RWPE2 (cell line): Measurements from ENCODE around the gene APBA1.

Experiments
- ATAC-seq: fragments of 200-7000 bp; cut with Tn5 transposase; 3 replicates; pipeline ENCODE4 v1.9.1; 2021; ENCODE audit warnings: low read depth
- DNase-seq: peaks from one replicate; pipeline ENCODE4 v3.0.0-alpha.2; 2020; ENCODE audit warnings: low spot score
- H3K27ac ChIP-seq: fragments of 450-650 bp; 2 replicates; pipeline ENCODE4 v1.5.1; 2017; ENCODE audit warnings: mild to moderate bottlenecking; ENCODE audit not compliant: poor library complexity, severe bottlenecking
- H3K27me3 ChIP-seq: fragments of 250-450 bp; sonication (Bioruptor Pico); 2 replicates; pipeline ENCODE4 v1.5.1; 2021; ENCODE audit warnings: mild to moderate bottlenecking, moderate library complexity; ENCODE audit not compliant: insufficient read depth, poor library complexity, severe bottlenecking
- H3K36me3 ChIP-seq: fragments of 250-450 bp; sonication (Bioruptor Pico); 2 replicates; pipeline ENCODE4 v1.5.1; 2020; ENCODE audit warnings: low read depth, mild to moderate bottlenecking, moderate library complexity
- H3K4me1 ChIP-seq: fragments of 250-450 bp; sonication (Bioruptor Pico); 2 replicates; pipeline ENCODE4 v1.5.1; 2021; ENCODE audit warnings: mild to moderate bottlenecking, moderate library complexity; ENCODE audit not compliant: insufficient read depth, poor library complexity, severe bottlenecking
- H3K4me3 ChIP-seq: fragments of 250-450 bp; sonication (Bioruptor Pico); 2 replicates; pipeline ENCODE4 v1.5.1; 2021; ENCODE audit warnings: mild to moderate bottlenecking, moderate library complexity; ENCODE audit not compliant: severe bottlenecking
- H3K9me3 ChIP-seq: fragments of 250-450 bp; sonication (Bioruptor Pico); 2 replicates; pipeline ENCODE4 v1.5.1; 2021; ENCODE audit warnings: mild to moderate bottlenecking, moderate library complexity; ENCODE audit not compliant: severe bottlenecking
- TF ChIP-seq, protein P1 (sequence below): fragments of 450-650 bp; IDR thresholded peaks from one replicate; pipeline ENCODE4 v1.5.1; 2017; ENCODE audit warnings: mild to moderate bottlenecking, moderate library complexity; ENCODE audit not compliant: poor library complexity, severe bottlenecking

The APBA1 gene

DNA sequence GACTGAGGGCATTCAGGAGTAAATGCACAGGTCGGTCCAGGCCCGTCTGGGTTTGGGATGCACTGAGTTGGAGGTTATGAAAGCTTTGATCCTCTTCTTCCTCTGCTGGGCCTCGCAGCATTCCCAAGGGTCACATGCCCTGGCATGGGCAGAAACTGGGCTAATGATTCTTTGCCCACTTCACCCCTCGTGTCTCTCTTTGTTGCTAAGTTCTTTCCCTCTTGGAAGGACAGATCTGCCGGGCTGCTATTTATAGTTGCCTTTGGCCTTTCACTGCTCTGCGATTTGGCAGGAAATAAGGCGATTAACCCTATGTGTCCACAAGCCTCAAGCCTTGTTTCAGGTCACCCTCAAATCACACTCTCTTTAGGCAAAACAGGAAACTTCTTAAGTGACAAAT is 280.2 kb downstream of the APBA1 start:
- Histone ChIP-seq H3K36me3 (no peaks in the 10 kb centered on the region), H3K27me3 (no peaks in the 10 kb centered on the region), H3K9me3 (no peaks in the 10 kb centered on the region), H3K4me3 (no peak overlapping the region), H3K27ac (no peak overlapping the region), H3K4me1 (no peaks in the 10 kb centered on the region)
- ATAC-seq (no peak), DNase-seq (no peak)
- TF ChIP-seq, protein P1, sequence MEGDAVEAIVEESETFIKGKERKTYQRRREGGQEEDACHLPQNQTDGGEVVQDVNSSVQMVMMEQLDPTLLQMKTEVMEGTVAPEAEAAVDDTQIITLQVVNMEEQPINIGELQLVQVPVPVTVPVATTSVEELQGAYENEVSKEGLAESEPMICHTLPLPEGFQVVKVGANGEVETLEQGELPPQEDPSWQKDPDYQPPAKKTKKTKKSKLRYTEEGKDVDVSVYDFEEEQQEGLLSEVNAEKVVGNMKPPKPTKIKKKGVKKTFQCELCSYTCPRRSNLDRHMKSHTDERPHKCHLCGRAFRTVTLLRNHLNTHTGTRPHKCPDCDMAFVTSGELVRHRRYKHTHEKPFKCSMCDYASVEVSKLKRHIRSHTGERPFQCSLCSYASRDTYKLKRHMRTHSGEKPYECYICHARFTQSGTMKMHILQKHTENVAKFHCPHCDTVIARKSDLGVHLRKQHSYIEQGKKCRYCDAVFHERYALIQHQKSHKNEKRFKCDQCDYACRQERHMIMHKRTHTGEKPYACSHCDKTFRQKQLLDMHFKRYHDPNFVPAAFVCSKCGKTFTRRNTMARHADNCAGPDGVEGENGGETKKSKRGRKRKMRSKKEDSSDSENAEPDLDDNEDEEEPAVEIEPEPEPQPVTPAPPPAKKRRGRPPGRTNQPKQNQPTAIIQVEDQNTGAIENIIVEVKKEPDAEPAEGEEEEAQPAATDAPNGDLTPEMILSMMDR = no peak

DNA sequence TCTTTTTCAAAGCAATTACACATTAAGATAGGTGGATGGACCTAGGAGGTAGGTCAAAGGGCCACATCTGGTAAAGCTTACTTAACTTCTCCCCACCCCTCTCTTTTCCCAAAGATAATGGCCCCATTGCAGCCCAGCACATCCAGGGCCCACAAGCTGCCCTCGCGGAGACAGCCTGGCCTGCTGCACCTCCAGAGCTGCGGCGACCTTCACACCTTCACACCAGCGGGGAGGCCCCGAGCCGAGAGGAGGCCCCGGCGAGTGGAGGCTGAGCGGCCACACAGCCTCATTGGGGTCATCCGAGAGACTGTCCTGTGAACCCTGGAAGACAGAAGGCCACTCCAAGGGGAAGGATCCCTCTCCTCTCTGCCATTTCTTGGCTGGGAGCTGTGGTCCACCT is 280.7 kb downstream of the APBA1 start:
- no peaks in the 10 kb centered on the region for H3K4me1 ChIP-seq
- no peak for ATAC-seq
- no peak overlapping the region for H3K4me3 ChIP-seq
- TF ChIP-seq, protein P1 = no peak
- no peaks in the 10 kb centered on the region for H3K9me3 ChIP-seq
- H3K27me3 ChIP-seq = no peaks in the 10 kb centered on the region
- no peak for DNase-seq
- no peak overlapping the region for H3K27ac ChIP-seq
- no peaks in the 10 kb centered on the region for H3K36me3 ChIP-seq

DNA sequence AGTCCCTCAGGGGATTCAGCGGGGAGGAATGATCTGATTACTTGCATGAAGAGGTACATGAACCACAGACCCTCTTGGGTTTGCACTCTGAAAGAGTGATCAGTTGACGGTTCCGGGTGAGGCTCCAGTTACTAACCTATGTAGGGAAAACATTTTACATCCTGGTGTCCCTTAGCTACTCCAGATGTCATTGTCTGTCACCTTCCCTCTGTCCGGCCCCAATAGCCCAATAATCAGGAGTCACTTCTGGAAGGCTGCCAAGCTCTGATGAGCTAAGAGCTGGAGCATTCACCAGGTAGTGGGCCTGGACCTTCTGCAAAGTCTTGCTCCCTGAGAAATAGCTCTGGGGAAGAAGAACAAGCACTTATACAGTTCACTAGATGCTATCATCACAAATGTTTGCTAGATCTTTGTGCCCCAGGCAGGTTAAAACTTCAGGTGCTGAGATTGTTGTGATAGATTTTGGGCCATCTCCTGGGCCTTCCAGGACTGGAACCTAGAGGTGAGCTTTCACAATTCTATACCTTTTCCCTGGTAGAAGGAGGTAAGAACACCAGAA is 282.7 kb downstream of the APBA1 start:
- ATAC-seq (no peak), DNase-seq (no peak)
- TF ChIP-seq, protein P1 = no peak
- Histone ChIP-seq H3K27me3 (no peaks in the 10 kb centered on the region), H3K4me1 (no peaks in the 10 kb centered on the region), H3K4me3 (no peak overlapping the region), H3K36me3 (no peaks in the 10 kb centered on the region), H3K9me3 (no peaks in the 10 kb centered on the region), H3K27ac (no peak overlapping the region)

DNA sequence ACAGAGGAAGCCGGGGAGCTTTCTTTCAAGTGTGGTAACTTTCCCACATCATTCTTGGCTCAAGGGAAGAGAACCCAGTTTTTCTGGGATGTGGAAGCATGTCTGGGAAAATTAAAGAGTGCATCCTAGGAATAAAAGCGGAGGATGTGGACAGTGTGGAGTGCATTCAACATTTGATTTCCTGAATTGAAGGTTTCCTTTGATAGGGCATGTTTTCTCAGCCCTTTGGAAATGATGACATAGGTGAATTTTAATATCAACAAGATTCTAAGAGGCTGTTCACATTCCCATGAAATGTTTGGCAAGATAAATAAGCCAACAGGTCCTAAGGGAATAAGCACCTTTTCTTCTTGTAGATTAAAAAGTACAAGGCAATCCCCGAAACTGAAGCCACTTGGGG is 283.6 kb downstream of the APBA1 start:
- Histone ChIP-seq H3K36me3 (no peaks in the 10 kb centered on the region), H3K27ac (no peak overlapping the region), H3K27me3 (no peaks in the 10 kb centered on the region), H3K4me3 (no peak overlapping the region), H3K4me1 (no peaks in the 10 kb centered on the region), H3K9me3 (no peaks in the 10 kb centered on the region)
- ATAC-seq (no peak), DNase-seq (no peak)
- TF ChIP-seq, protein P1 = no peak

DNA sequence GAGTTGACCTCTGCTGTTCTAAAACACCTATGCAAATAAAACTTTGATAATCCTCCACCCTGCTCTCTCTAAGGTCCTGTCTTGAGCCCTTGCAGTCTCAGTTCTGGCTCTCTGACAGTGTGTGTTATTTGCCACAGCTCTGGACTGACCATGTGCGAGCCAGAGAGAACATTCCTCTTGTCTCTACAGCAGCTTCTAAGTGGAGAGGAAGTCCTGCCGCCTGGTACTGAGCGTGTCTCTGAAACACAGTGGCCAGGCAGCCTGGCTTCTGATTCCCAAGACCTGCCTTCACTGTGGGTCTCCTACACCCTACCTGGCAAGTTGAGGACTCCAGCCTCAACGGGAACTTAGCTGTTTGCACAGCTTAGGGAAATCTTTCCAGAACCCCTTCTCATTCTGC is 285.5 kb downstream of the APBA1 start:
- H3K36me3 ChIP-seq = no peaks in the 10 kb centered on the region
- no peaks in the 10 kb centered on the region for H3K27me3 ChIP-seq
- no peak overlapping the region for H3K4me3 ChIP-seq
- TF ChIP-seq, protein P1 = no peak
- DNase-seq = no peak
- no peaks in the 10 kb centered on the region for H3K4me1 ChIP-seq
- no peak for ATAC-seq
- H3K27ac ChIP-seq = no peak overlapping the region
- H3K9me3 ChIP-seq = no peaks in the 10 kb centered on the region
